Fibroblast of skin of left quadriceps (primary cell): ENCODE results near the gene COX7A2L.
A peak's percentile ranks its signal among the peaks of the same experiment; 100 is the strongest.
"Not testable (repeated sequence)": the region's sequence is repeated elsewhere in the genome, so short reads cannot be mapped to it uniquely, and the experiment has no call there.

Experiments used
- DNase-seq, 2 experiments: peaks; one replicate each; pipeline ENCODE4 v3.0.0-alpha.2; 2013; ENCODE audit warnings: low read depth in 2 of 2

Gene COX7A2L

GRCh38 chr2:42339191-42339912, 21.7 kb downstream of the COX7A2L start:
- DNase-seq = no peak

- DNase-seq = no peak
These were observed 22.3 kb downstream of the COX7A2L start for GRCh38 chr2:42338567-42339190.

GRCh38 chr2:42337846-42338566, 23.0 kb downstream of the COX7A2L start:
- no peak for DNase-seq

GRCh38 chr2:42337356-42337820, 23.6 kb downstream of the COX7A2L start:
- DNase-seq = no peak

GRCh38 chr2:42336361-42336965, 24.6 kb downstream of the COX7A2L start:
- no peak for DNase-seq

- no peak for DNase-seq
These were observed 25.4 kb downstream of the COX7A2L start for GRCh38 chr2:42335514-42336104.

GRCh38 chr2:42334865-42335264, 26.2 kb downstream of the COX7A2L start:
- DNase-seq = not testable (repeated sequence)

- no peak for DNase-seq
These were observed 26.8 kb downstream of the COX7A2L start for GRCh38 chr2:42334220-42334619.

GRCh38 chr2:42333579-42333978, 27.4 kb downstream of the COX7A2L start:
- DNase-seq = no peak

GRCh38 chr2:42332575-42332974, 28.4 kb downstream of the COX7A2L start:
- DNase-seq = no peak

GRCh38 chr2:42331569-42332284, 29.3 kb downstream of the COX7A2L start:
- no peak for DNase-seq

GRCh38 chr2:42329736-42330135, 31.3 kb downstream of the COX7A2L start:
- DNase-seq = no peak

- no peak for DNase-seq
These were observed 32.1 kb downstream of the COX7A2L start for GRCh38 chr2:42328923-42329322.

GRCh38 chr2:42328148-42328833, 32.7 kb downstream of the COX7A2L start:
- peak in 1 of 2 experiments; percentile 12 for DNase-seq

GRCh38 chr2:42327125-42327524, 33.9 kb downstream of the COX7A2L start:
- DNase-seq = no peak

- no peak for DNase-seq
These were observed 35.4 kb downstream of the COX7A2L start for GRCh38 chr2:42325609-42326008.

- no peak for DNase-seq
These were observed 36.1 kb downstream of the COX7A2L start for GRCh38 chr2:42324949-42325348.

GRCh38 chr2:42324244-42324643, 36.8 kb downstream of the COX7A2L start:
- no peak for DNase-seq

- DNase-seq = no peak
These were observed 39.5 kb downstream of the COX7A2L start for GRCh38 chr2:42321452-42322064.

- no peak for DNase-seq
These were observed 41.8 kb downstream of the COX7A2L start for GRCh38 chr2:42319265-42319664.
